ENCODE results near the gene IL1RAPL2. TPM values are rescaled to one million over a fixed set of nuclear protein-coding genes. Genes with fewer than 3 reads are reported as not detected.
A peak's percentile ranks its signal among the peaks of the same experiment; 100 is the strongest.

The IL1RAPL2 gene
- polyA plus RNA-seq, 2 of the 4 experiments (the other 2 are of a cell fraction): not detected

DNA sequence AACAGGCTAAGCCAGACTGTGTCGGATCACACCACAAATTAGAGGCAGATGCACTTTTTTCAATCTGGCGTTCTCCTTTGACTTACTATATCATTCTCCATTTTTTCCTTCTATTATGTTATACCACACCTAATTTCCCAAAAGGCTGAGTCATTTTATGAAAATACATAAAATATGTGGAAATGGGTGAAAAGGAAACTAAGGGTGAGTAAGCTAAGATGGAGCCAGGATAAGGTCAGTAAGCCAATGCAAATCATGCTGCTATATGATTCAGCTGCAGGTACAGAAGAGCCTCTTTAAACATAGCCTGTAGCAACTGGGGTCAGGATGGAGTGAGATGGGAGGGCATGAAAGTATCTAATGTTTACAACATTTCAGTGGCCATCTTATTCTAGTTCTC is 748.5 kb downstream of the IL1RAPL2 start:
- Histone ChIP-seq H3K4me3 (no peak overlapping the region), H3K9me3 (no peaks in the 10 kb centered on the region), H3K4me1 (no peaks in the 10 kb centered on the region), H3K4me2 (no peak overlapping the region), H3K27ac (no peak overlapping the region)
- no peak for TF ChIP-seq ESRRA (IDR thresholded peaks at IDR 0.05; ENCODE audit: borderline replicate concordance, low read length)
- no peak for TF ChIP-seq ZSCAN20 (CRISPR knock-in tag; IDR thresholded peaks at IDR 0.05)
- TF ChIP-seq HOXB13 (CRISPR knock-in tag; IDR thresholded peaks at IDR 0.05; ENCODE audit: low read depth): no peak
- TF ChIP-seq RNF2 (IDR thresholded peaks at IDR 0.05; ENCODE audit: borderline replicate concordance, low read depth): no peak
- TF ChIP-seq NR3C1 (IDR thresholded peaks at IDR 0.05): no peak
- no peak for TF ChIP-seq GATA3 (IDR thresholded peaks at IDR 0.05; ENCODE audit: borderline replicate concordance)
- TF ChIP-seq ZC3H11A (IDR thresholded peaks at IDR 0.05): no peak
- TF ChIP-seq NPAS2 (CRISPR knock-in tag; IDR thresholded peaks at IDR 0.05; ENCODE audit: borderline replicate concordance): no peak
- no peak for TF ChIP-seq REST (IDR thresholded peaks at IDR 0.05)
- TF ChIP-seq, protein P1, sequence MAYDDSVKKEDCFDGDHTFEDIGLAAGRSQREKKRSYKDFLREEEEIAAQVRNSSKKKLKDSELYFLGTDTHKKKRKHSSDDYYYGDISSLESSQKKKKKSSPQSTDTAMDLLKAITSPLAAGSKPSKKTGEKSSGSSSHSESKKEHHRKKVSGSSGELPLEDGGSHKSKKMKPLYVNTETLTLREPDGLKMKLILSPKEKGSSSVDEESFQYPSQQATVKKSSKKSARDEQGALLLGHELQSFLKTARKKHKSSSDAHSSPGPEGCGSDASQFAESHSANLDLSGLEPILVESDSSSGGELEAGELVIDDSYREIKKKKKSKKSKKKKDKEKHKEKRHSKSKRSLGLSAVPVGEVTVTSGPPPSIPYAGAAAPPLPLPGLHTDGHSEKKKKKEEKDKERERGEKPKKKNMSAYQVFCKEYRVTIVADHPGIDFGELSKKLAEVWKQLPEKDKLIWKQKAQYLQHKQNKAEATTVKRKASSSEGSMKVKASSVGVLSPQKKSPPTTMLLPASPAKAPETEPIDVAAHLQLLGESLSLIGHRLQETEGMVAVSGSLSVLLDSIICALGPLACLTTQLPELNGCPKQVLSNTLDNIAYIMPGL (CRISPR knock-in tag; IDR thresholded peaks at IDR 0.05; ENCODE audit: borderline replicate concordance): no peak
- TF ChIP-seq, protein P2, sequence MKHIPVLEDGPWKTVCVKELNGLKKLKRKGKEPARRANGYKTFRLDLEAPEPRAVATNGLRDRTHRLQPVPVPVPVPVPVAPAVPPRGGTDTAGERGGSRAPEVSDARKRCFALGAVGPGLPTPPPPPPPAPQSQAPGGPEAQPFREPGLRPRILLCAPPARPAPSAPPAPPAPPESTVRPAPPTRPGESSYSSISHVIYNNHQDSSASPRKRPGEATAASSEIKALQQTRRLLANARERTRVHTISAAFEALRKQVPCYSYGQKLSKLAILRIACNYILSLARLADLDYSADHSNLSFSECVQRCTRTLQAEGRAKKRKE (CRISPR knock-in tag; IDR thresholded peaks at IDR 0.05; ENCODE audit: low read depth): no peak
- no peak for TF ChIP-seq CEBPB (IDR thresholded peaks at IDR 0.05)
- no peak for TF ChIP-seq MYC (IDR thresholded peaks at IDR 0.05; ENCODE audit: borderline replicate concordance, low read length)
- no peak for TF ChIP-seq HOXA7 (CRISPR knock-in tag; IDR thresholded peaks at IDR 0.05)
- TF ChIP-seq NFE2L2 (conservative IDR thresholded peaks at IDR 0.05; ENCODE audit: low read length): no peak
- TF ChIP-seq, protein P3, sequence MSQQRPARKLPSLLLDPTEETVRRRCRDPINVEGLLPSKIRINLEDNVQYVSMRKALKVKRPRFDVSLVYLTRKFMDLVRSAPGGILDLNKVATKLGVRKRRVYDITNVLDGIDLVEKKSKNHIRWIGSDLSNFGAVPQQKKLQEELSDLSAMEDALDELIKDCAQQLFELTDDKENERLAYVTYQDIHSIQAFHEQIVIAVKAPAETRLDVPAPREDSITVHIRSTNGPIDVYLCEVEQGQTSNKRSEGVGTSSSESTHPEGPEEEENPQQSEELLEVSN (IDR thresholded peaks at IDR 0.05; ENCODE audit: borderline replicate concordance, low read depth): no peak
- TF ChIP-seq JUN (IDR thresholded peaks at IDR 0.05): no peak
- FAIRE-seq (no peak), ATAC-seq (no peak), DNase-seq (ENCODE audit: low read depth in 1 of 2, low spot score in 1 of 2) (peak in 1 of 2 experiments; percentile 0)
- 24% methylated on average over 2 of the region's 2 CpGs for WGBS (ENCODE audit: missing lambda C conversion rate)
- ChIA-PET CTCF (interaction anchor here (0.7 kb wide), 1 partner anchor 549 kb away, joined by 4 read pairs; no protein-coding TSS in a partner anchor), POLR2A (no interaction called here)

DNA sequence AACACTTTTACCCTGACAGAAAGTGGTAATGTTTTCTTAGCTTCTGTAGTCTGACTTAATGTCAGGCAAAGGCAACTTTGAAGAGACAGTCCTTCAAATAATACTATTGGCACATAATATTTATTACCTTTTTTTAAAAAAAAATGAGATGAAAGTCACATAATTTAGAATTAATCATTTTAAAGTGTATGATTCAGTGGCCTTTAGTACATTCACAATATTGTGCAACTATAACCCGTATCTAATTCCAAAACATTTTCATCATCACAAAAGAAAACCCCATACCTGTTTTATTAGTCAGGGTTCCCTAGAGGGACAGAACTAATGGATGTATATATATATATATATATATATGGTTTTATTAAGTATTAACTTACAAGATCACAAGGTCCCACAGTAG is 749.2 kb downstream of the IL1RAPL2 start:
- FAIRE-seq (no peak), ATAC-seq (no peak), DNase-seq (ENCODE audit: low read depth in 1 of 2, low spot score in 1 of 2) (no peak)
- no peaks in the 10 kb centered on the region for H3K4me1 ChIP-seq
- 4% methylated on average over 1 of the region's 1 CpG for WGBS (ENCODE audit: missing lambda C conversion rate)
- H3K9me3 ChIP-seq: no peaks in the 10 kb centered on the region
- no peak overlapping the region for H3K4me2 ChIP-seq
- CTCF ChIA-PET: no interaction called here
- POLR2A ChIA-PET: no interaction called here
- H3K4me3 ChIP-seq: no peak overlapping the region
- no peak overlapping the region for H3K27ac ChIP-seq
- no peak for TF ChIP-seq SREBF2 (IDR thresholded peaks at IDR 0.05)
- no peak for TF ChIP-seq HOXB5 (CRISPR knock-in tag; IDR thresholded peaks at IDR 0.05)
